HUES6 (cell line): ENCODE results near the gene PACS2.

ENCODE experiments used
- H3K27ac ChIP-seq: 2 replicates; pipeline ENCODE4 v1.7.0; 2013; ENCODE audit warnings: low read depth, mild to moderate bottlenecking, low read length, inconsistent platforms
- H3K27me3 ChIP-seq: 2 replicates; pipeline ENCODE4 v1.6.1; 2013; ENCODE audit warnings: low read length; ENCODE audit not compliant: control insufficient read depth, insufficient read depth
- H3K36me3 ChIP-seq: 2 replicates; pipeline ENCODE4 v1.6.1; 2013; ENCODE audit warnings: low read length; ENCODE audit not compliant: control insufficient read depth, insufficient read depth
- H3K4me1 ChIP-seq: 2 replicates; pipeline ENCODE4 v1.6.1; 2013; ENCODE audit warnings: low read length; ENCODE audit not compliant: control insufficient read depth, insufficient read depth
- H3K4me3 ChIP-seq: 2 replicates; pipeline ENCODE4 v1.5.1; 2013; ENCODE audit warnings: low read depth, low read length
- H3K9ac ChIP-seq: one replicate; pipeline ENCODE4 v1.6.1; 2013; ENCODE audit warnings: mild to moderate bottlenecking, low read length
- H3K9me3 ChIP-seq: 2 replicates; pipeline ENCODE4 v1.6.1; 2013; ENCODE audit warnings: low read depth, low read length; ENCODE audit not compliant: control insufficient read depth, insufficient read depth

The PACS2 gene

GRCh38 chr14:105389976-105390848, 75.7 kb downstream of the PACS2 start:
- Histone ChIP-seq H3K4me3 (no peak overlapping the region), H3K9ac (no peak overlapping the region)

GRCh38 chr14:105390849-105391500, 76.4 kb downstream of the PACS2 start:
- H3K36me3 ChIP-seq: peaks cover 27% of the 10 kb centered on the region
- no peaks in the 10 kb centered on the region for H3K27me3 ChIP-seq
- no peak overlapping the region for H3K4me3 ChIP-seq
- H3K9me3 ChIP-seq: no peaks in the 10 kb centered on the region
- no peaks in the 10 kb centered on the region for H3K4me1 ChIP-seq
- no peak overlapping the region for H3K27ac ChIP-seq
- H3K9ac ChIP-seq: no peak overlapping the region

More at GRCh38 chr14:105389976-105390848, 75.7 kb downstream of the PACS2 start:
- no peaks in the 10 kb centered on the region for H3K4me1 ChIP-seq
- no peak overlapping the region for H3K27ac ChIP-seq
- H3K36me3 ChIP-seq: peaks cover 31% of the 10 kb centered on the region
- no peaks in the 10 kb centered on the region for H3K27me3 ChIP-seq
- H3K9me3 ChIP-seq: no peaks in the 10 kb centered on the region

- no peak overlapping the region for H3K4me3 ChIP-seq
- H3K36me3 ChIP-seq: peaks cover 22% of the 10 kb centered on the region
- H3K4me1 ChIP-seq: no peaks in the 10 kb centered on the region
- H3K27ac ChIP-seq: no peak overlapping the region
- no peaks in the 10 kb centered on the region for H3K27me3 ChIP-seq
- H3K9ac ChIP-seq: no peak overlapping the region
- no peaks in the 10 kb centered on the region for H3K9me3 ChIP-seq
Measured at GRCh38 chr14:105391541-105391940, 77.0 kb downstream of the PACS2 start.

- Histone ChIP-seq H3K9ac (peak overlapping the region; percentile 10), H3K9me3 (no peaks in the 10 kb centered on the region)
Measured at GRCh38 chr14:105392131-105393090, 77.9 kb downstream of the PACS2 start.

GRCh38 chr14:105393151-105393550, 78.6 kb downstream of the PACS2 start:
- Histone ChIP-seq H3K9me3 (no peaks in the 10 kb centered on the region), H3K9ac (no peak overlapping the region), H3K27me3 (no peaks in the 10 kb centered on the region), H3K4me1 (peaks cover 2% of the 10 kb centered on the region; the same call in 1 of the 2 replicates), H3K4me3 (no peak overlapping the region), H3K27ac (no peak overlapping the region), H3K36me3 (peaks cover 11% of the 10 kb centered on the region; the same call in 1 of the 2 replicates)

More at GRCh38 chr14:105392131-105393090, 77.9 kb downstream of the PACS2 start:
- Histone ChIP-seq H3K4me3 (no peak overlapping the region), H3K36me3 (peaks cover 15% of the 10 kb centered on the region), H3K4me1 (no peaks in the 10 kb centered on the region), H3K27ac (no peak overlapping the region), H3K27me3 (no peaks in the 10 kb centered on the region)

- peaks cover 18% of the 10 kb centered on the region for H3K36me3 ChIP-seq
- no peaks in the 10 kb centered on the region for H3K27me3 ChIP-seq
- H3K4me3 ChIP-seq: no peak overlapping the region
- peaks cover 2% of the 10 kb centered on the region; the same call in 1 of the 2 replicates for H3K4me1 ChIP-seq
- no peak overlapping the region for H3K9ac ChIP-seq
- H3K27ac ChIP-seq: no peak overlapping the region
- peaks cover 11% of the 10 kb centered on the region for H3K9me3 ChIP-seq
Measured at GRCh38 chr14:105394714-105395537, 80.4 kb downstream of the PACS2 start.

GRCh38 chr14:105395538-105395854, 80.9 kb downstream of the PACS2 start:
- H3K27me3 ChIP-seq: no peaks in the 10 kb centered on the region
- peaks cover 2% of the 10 kb centered on the region; the same call in 1 of the 2 replicates for H3K4me1 ChIP-seq
- H3K9ac ChIP-seq: no peak overlapping the region
- no peak overlapping the region for H3K27ac ChIP-seq
- H3K4me3 ChIP-seq: no peak overlapping the region
- H3K36me3 ChIP-seq: peaks cover 23% of the 10 kb centered on the region
- peaks cover 16% of the 10 kb centered on the region for H3K9me3 ChIP-seq

- Histone ChIP-seq H3K9me3 (peaks cover 32% of the 10 kb centered on the region), H3K27ac (no peak overlapping the region), H3K4me3 (peak overlapping the region; percentile 61), H3K9ac (peak overlapping the region; percentile 85), H3K27me3 (no peaks in the 10 kb centered on the region), H3K4me1 (peaks cover 2% of the 10 kb centered on the region; the same call in 1 of the 2 replicates), H3K36me3 (peaks cover 34% of the 10 kb centered on the region)
Measured at GRCh38 chr14:105397350-105397931, 82.9 kb downstream of the PACS2 start.

GRCh38 chr14:105398044-105398725, 83.6 kb downstream of the PACS2 start, which contains the start of gene TEX22:
Gene TEX22 (plus strand): TSS chr14:105398538. CDS start chr14:105399341, 803 bp downstream.
- peak within 1 kb of the TSS; percentile 61 for H3K4me3 ChIP-seq
- peaks cover 31% of the 10 kb centered on the region for H3K36me3 ChIP-seq
- H3K4me1 ChIP-seq: peaks cover 2% of the 10 kb centered on the region; the same call in 1 of the 2 replicates
- peak within 1 kb of the TSS; percentile 88; the same call in 1 of the 2 replicates for H3K27ac ChIP-seq
- H3K9ac ChIP-seq: peak within 1 kb of the TSS; percentile 85
- no peaks in the 10 kb centered on the region for H3K27me3 ChIP-seq
- peaks cover 38% of the 10 kb centered on the region for H3K9me3 ChIP-seq
